Activated CD4-positive, alpha-beta T cell treated with anti-CD3 and anti-CD28 coated beads for 24 hours (primary cell): ENCODE data around the gene ZBTB7A.

Source experiments
- DNase-seq, 2 donors: peaks; one replicate each; pipeline ENCODE4 v3.0.0-alpha.2; 2020; ENCODE audit warnings: low read depth in 2 of 2

ZBTB7A gene

GRCh38 chr19:4094291-4094690, 27.6 kb upstream of the ZBTB7A start:
- no peak for DNase-seq

DNA sequence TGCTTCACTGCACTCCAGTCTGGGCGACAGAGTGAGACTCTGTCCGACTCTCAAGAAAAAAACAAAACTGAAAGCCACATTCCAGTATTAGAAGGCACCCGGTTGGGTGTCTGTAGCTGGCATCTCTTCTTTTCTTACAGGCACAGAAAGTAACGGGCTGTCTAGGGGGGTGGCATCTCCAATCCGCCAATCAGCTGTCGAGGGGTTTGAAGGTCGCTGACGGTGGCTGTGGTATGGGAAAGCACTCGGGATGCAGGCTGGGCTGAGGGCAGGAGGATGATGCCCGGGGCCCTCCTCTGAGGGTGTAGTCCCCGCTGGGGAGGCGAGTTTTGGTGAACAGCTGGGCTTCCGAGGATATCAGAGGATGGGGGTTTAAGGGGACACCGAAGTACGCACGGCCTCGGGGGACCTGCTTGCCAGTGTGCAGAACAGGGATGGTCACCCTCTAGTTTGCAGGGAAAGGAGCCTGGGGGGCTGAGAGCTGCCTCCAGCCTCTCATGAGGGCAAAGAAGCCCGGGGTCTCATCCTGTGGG, 27.0 kb upstream of the ZBTB7A start:
- DNase-seq, result no peak

DNA sequence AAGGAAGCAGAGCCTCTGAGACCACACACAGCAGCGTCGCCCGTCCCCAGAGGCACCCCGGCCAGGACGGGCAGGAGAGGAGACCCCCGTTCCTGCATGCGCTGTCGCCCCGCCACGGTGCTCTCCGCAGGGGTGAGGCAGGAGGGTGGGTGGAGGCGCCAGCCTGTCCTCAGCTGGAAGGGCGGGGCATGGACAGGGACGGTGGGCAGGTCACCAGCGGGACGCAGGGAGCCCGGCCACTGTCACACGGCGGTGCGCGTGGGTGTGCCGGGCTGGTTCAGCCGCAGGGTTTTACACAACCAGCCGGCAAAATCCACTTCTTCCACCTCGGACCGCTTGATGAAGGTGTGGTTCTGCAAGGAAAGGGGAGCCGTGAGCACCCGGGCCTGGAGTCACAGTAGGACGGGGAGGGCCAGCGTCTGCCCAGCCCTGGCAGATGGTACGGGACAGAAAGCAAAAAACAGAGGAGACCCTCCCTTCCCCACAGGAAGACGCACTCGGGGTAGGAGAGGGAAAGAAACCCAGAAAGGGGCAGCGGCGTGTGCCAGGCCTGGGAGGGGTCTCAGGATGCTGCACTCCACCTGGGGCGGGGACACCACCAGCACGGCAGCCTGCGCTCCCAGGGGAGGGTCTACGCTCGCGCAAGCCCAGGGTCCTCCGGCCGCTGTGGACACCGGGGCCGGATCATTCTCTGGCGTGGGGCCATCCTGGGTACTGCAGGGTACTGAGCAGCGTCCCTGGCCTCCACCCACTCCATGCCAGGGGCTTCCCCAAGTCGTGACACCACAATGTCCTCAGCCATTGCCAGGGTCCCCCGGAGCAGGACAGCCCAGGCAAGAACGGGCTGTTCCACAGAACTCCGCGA, 23.9 kb upstream of the ZBTB7A start:
- no peak for DNase-seq

- no peak for DNase-seq
Measured at GRCh38 chr19:4089946-4090345, 23.2 kb upstream of the ZBTB7A start.

DNA sequence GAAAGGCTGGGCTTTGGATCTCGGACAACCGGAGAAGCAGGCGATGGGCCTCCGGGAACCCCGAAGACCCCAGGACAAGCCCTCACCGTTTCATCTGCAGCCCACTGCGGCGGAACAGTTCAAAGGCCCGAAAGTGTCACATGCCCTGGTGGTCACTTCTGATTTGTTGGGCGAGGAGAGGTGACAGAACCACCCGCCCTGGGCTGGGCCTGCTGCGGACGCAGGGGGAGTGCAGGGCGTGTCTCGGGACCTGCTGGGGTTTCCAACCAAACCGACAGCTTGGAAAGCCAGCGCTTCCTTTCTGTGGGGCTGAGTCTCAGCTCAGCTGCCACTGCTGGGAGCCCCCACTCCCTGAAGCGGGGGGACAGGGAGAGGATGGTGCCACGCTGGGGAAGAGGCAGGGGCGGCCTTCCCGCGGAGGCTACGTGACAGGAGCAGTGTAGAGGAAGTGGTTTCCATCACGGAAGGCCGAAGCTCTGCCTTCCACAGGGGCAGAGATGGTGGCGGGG, 22.8 kb upstream of the ZBTB7A start:
- DNase-seq, result no peak

DNA sequence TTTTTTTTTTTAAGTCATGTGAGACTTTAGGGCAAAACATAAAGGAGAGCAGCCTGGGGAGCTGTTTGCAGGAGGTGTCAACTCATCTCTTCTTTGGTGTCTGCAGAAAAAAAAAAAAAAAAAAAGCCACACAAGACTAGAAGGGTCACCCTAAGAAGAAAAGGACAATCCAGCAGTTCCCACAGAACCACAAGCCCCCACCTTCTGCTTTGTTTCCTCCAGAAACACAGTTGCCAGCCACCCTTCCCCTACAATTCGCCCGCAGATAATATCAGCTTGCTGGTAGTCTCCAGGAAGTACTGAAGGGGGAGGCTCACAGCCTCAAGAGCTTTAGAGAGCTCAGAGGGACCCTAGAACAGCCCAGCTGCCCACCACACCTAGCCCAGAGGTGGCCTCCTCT, 22.3 kb upstream of the ZBTB7A start:
- no peak for DNase-seq

GRCh38 chr19:4087787-4088679, 21.3 kb upstream of the ZBTB7A start:
- DNase-seq, result no peak

DNA sequence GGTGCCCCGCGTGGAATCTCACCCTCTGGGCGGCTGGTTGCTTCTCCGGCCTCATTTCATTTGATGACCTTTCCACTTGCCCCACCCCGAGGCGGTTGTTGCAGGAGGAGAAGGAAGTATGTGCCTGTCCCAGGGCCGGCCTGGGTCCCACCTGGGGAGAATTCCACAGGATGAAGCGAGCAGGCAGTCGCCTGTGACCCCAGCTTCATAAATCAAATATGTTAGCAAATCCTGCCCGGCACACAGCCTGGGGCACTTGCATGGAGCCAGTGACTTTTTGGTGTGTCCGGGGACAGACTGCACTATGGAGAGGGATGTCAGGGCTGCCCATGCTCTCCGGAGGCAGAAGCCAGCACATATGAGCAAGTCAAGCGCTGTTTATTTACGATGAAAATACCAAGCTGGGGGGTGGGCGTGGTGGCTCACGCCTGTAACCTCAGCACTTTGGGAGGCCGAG, 19.7 kb upstream of the ZBTB7A start:
- no peak for DNase-seq

DNA sequence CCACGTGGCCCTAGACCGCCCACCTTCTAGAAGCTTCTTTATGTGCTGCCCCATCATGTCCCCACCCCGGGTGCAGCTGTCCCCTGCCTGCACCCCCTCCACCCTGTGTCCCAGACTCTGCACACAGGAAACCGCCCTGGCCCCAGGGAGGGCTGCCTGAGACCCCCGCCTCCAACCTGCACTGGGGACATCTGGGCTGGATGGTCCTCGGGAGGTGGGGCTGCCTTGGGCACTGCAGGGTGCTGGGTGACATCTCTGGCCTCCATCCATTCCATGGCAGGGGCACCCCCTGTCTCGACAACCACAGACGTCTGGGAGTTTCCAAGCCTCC, 17.8 kb upstream of the ZBTB7A start:
- no peak for DNase-seq

- no peak for DNase-seq
Measured at GRCh38 chr19:4083677-4084546, 17.2 kb upstream of the ZBTB7A start.

- DNase-seq, result no peak
Measured at GRCh38 chr19:4082172-4082571, 15.5 kb upstream of the ZBTB7A start.

DNA sequence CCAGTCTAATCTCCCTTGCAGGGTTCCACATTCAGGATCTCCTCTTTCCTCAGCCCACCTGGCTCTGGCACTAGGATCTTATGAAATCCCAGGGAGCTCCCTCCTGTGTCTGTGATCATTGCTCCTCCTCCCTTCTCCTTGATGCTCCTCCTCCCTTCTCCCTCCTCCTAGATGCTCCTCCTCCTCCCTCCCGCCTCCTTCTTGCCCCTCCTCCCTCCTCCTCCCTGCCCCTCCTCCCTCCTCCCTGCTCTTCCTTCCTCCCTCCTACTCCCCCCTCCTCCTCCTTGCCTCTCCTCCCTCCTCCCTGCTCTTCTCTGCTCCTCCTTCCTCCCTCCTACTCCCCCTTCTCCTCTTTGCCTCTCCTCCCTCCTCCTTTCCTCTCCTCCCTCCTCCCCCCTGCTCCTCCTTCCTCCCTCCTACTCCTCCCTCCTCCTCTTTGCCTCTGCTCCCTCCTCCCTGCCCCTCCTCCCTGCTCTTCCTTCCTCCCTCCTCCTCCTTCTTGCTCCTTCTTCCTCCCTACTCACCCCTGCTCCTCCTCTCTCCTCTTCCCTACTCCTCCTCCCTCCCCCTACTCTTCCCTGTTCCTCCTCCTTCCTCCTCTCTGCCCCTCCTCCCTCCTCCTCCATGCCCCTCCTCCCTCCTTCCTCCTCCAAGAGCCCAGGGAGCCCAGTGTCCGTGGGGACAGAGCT, 14.9 kb upstream of the ZBTB7A start:
- DNase-seq, result no peak

DNA sequence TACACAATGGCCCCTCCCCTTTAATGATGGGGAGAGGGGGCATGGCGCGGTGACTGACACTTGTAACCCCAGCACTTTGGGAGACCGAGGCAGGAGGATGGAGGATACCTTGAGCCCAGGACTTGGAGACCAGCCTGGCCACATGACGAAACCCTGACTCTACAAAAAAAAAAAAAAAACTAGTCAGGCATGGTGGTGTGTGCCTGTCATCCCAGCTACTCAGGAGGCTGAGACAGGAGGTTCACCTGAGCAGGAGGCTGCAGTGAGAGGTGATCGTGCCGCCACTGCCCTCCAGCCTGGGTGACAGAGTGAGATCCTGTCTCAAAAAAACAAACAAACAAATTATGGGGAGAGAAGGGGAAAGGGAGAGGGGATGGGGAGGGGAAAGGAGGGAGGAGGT, 13.8 kb upstream of the ZBTB7A start:
- no peak for DNase-seq

DNA sequence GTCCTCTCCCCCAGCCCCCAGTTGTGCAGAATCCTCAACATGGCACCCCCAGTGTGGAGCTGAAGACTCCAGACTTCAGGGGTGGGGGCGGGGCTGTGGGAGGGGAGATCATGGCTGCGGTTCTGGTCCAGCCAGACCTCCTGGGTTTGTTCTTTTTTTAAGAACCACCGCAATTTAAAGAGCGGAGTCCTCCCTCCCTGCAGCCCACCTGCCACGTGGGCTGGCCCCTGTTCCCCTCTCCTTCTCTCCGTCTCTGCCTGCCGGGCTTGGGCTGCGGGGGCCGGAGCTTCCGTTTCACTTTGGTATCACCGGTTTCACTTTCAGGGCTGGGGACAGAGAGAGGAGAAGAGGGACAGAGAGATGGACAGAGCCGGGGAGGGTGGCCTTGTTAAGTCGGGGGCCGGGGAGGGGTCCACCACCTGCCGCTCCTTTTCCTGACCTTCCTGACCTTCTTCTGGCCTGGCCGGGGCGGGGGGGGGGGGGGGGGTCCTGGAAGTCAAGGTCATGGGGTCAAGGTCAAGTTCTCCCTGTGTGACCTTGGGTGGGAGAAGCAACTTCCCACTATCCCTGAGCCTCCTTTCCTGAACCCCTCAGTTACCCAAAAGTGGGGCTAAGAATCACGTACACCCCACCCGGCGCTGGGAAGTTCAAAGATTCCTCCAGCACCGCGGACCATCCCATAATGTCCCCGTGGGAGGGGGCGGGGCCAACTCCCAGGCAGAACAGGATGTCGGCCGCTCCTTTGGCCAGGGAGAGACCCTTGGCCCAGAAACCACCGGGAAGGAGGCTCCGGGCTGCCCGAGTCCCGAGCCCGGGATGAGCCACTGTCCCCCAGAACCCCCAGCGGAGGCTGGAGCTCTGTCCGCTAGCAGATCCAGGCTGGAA, 11.3 kb upstream of the ZBTB7A start:
- no peak for DNase-seq

GRCh38 chr19:4077007-4077374, 10.3 kb upstream of the ZBTB7A start:
- DNase-seq, result no peak

- no peak for DNase-seq
Measured at GRCh38 chr19:4075373-4075772, 8.7 kb upstream of the ZBTB7A start.

GRCh38 chr19:4071610-4072009, 4.9 kb upstream of the ZBTB7A start:
- DNase-seq, result no peak

- DNase-seq, result no peak
Measured at GRCh38 chr19:4069331-4069959, 2.7 kb upstream of the ZBTB7A start.
